Esophagus mucosa (tissue), 1 donor: ENCODE measurements around the gene NOBOX. TPM values are rescaled to one million over a fixed set of nuclear protein-coding genes. Genes with fewer than 3 reads are reported as not detected.
"Not testable (repeated sequence)": the region's sequence is repeated elsewhere in the genome, so short reads cannot be mapped to it uniquely, and the experiment has no call there.

Experiments used
- ATAC-seq: fragments of 200-7000 bp; cut with Tn5 transposase; one replicate; pipeline ENCODE4 v1.9.1; 2020
- total RNA-seq: library from RNA; stranded (reverse); gene quantifications from one replicate; pipeline ENCODE4 v1.2.4, GENCODE V29; 2023
- donor health status: DM: yes; HTN: yes; CAD: no.

NOBOX gene
- total RNA-seq, 1 donor from 2014 or later = not detected

- ATAC-seq = no peak
Observed at GRCh38 chr7:144391014-144391413, 12.5 kb downstream of the NOBOX start.

GRCh38 chr7:144390481-144390880 lies 13.0 kb downstream of the NOBOX start:
- no peak for ATAC-seq

GRCh38 chr7:144388950-144389349 lies 14.5 kb downstream of the NOBOX start:
- no peak for ATAC-seq

GRCh38 chr7:144386741-144387140 lies 16.8 kb downstream of the NOBOX start:
- ATAC-seq = no peak

- peak; percentile 86 for ATAC-seq
Observed at GRCh38 chr7:144384555-144385245, 18.8 kb downstream of the NOBOX start.

- peak; percentile 71 for ATAC-seq
Observed at GRCh38 chr7:144384071-144384470, 19.4 kb downstream of the NOBOX start.

GRCh38 chr7:144379776-144380384 lies 23.6 kb downstream of the NOBOX start:
- ATAC-seq = no peak

- peak; percentile 85 for ATAC-seq
Observed at GRCh38 chr7:144378651-144379050, 24.8 kb downstream of the NOBOX start.

GRCh38 chr7:144369221-144369620 lies 34.3 kb downstream of the NOBOX start:
- peak; percentile 56 for ATAC-seq

- not testable (repeated sequence) for ATAC-seq
Observed at GRCh38 chr7:144367250-144367649, 36.2 kb downstream of the NOBOX start.

- ATAC-seq = peak; percentile 24
Observed at GRCh38 chr7:144365523-144365922, 38.0 kb downstream of the NOBOX start.

- not testable (repeated sequence) for ATAC-seq
Observed at GRCh38 chr7:144362061-144362460, 41.4 kb downstream of the NOBOX start.

- not testable (repeated sequence) for ATAC-seq
Observed at GRCh38 chr7:144356860-144357259, 46.6 kb downstream of the NOBOX start.

- ATAC-seq = peak; percentile 21
Observed at GRCh38 chr7:144356185-144356584, 47.3 kb downstream of the NOBOX start.

- peak; percentile 97 for ATAC-seq
Observed at GRCh38 chr7:144355176-144355822, 48.2 kb downstream of the NOBOX start, which contains the start of gene ARHGEF5. ARHGEF5 (plus strand) TSS chr7:144355402; CDS start chr7:144362670, 7,268 bp downstream.

- not testable (repeated sequence) for ATAC-seq
Observed at GRCh38 chr7:144351667-144352066, 51.8 kb downstream of the NOBOX start.

GRCh38 chr7:144348625-144349024 lies 54.9 kb downstream of the NOBOX start:
- not testable (repeated sequence) for ATAC-seq

Other genes with a start within 250 kb of the NOBOX start
- gene CTAGE4, start 220.2 kb downstream of the NOBOX start, total RNA-seq = 3.1 TPM
- gene ARHGEF35, start 207.9 kb downstream of the NOBOX start, total RNA-seq = 19.7 TPM
- not detected for gene OR2A42, start 164.1 kb downstream of the NOBOX start, total RNA-seq
- gene OR2A7, start 138.9 kb downstream of the NOBOX start, total RNA-seq = 5.7 TPM
- 1.8 TPM for gene CTAGE8, start 134.4 kb downstream of the NOBOX start, total RNA-seq
- gene OR2A1, start 91.3 kb downstream of the NOBOX start, total RNA-seq = not detected
- 47.0 TPM for gene ARHGEF5, start 48.3 kb downstream of the NOBOX start, total RNA-seq